HCT116 (cell line): ENCODE measurements around the gene PLEKHO1. TPM values are rescaled to one million over a fixed set of nuclear protein-coding genes. Genes with fewer than 3 reads are reported as not detected.

Experiments used
- ATAC-seq: fragments of 200-7000 bp; cut with Tn5 transposase; 2 replicates; pipeline ENCODE4 v1.9.1; 2020; ENCODE audit warnings: mild to moderate bottlenecking, moderate library complexity
- BruUV-seq: library from RNA; stranded (reverse); fragments of 400-500 nt; replicated peaks from 2 replicates; lab custom pipeline; 2021; lab: Mats Ljungman, UMichigan
- CTCF ChIA-PET: fragments of 300-600 bp; sonication (Branson Sonifier 250); formaldehyde crosslinking; loops from one replicate; lab custom pipeline; 2021; ENCODE audit warnings: antibody characterized with exemption; lab: Charles Lee
- POLR2A ChIA-PET: fragments of 300-600, 350-600 bp; sonication (Branson Sonifier 250); formaldehyde crosslinking; loops from one replicate; lab custom pipeline; 2021; ENCODE audit warnings: antibody characterized with exemption; lab: Charles Lee
- RAD21 ChIA-PET, 2 experiments: fragments of 300-600 bp; sonication (Branson Sonifier 250); formaldehyde crosslinking; loops; one replicate each; lab custom pipeline; 2023; ENCODE audit warnings: low total read pairs in 2 of 2; ENCODE audit not compliant: uncharacterized antibody in 2 of 2, unreplicated experiment in 2 of 2, low non-redundant PET in 1 of 2; lab: Charles Lee
- DNase-seq: peaks from one replicate; pipeline ENCODE4 v3.0.0-alpha.2; 2010; ENCODE audit warnings: low read depth, low spot score
- H2AFZ ChIP-seq: fragments of 200-600 bp; shearing (Covaris generic), sonication (generic); 2 replicates; pipeline ENCODE4 v1.6.1; 2017; ENCODE audit warnings: low read depth, mixed run types, mixed read lengths, antibody characterized with exemption, low read length; ENCODE audit not compliant: poor library complexity, severe bottlenecking
- H3K27ac ChIP-seq: 2 replicates; pipeline ENCODE4 v1.5.1; 2012; ENCODE audit warnings: low read depth, low read length
- H3K27me3 ChIP-seq: fragments of 200-600 bp; sonication (generic); 2 replicates; pipeline ENCODE4 v1.6.1; 2016; ENCODE audit warnings: mixed run types, low read length, mixed read lengths; ENCODE audit not compliant: insufficient read depth
- H3K36me3 ChIP-seq, 2 experiments: fragments of 200-500 bp in 1 of 2; fragments of 200-600 bp in 1 of 2; sonication (Bioruptor generic) in 1 of 2; sonication (generic) in 1 of 2; 2 replicates each; pipeline versions ENCODE4 v1.5.1 to v1.6.1; 2014 to 2016; ENCODE audit warnings: low read length in 2 of 2, inconsistent platforms in 1 of 2, mixed read lengths in 1 of 2, mixed run types in 1 of 2; ENCODE audit not compliant: insufficient read depth in 2 of 2, control insufficient read depth in 1 of 2
- H3K4me1 ChIP-seq, 2 experiments: fragments of 200-600 bp in 1 of 2; sonication (generic) in 1 of 2; 2 replicates each; pipeline versions ENCODE4 v1.5.1 to v1.6.1; 2012 to 2017; ENCODE audit warnings: low read length in 2 of 2, inconsistent platforms in 1 of 2, mild to moderate bottlenecking in 1 of 2, mixed read lengths in 1 of 2, mixed run types in 1 of 2, moderate library complexity in 1 of 2; ENCODE audit not compliant: insufficient read depth in 2 of 2, control insufficient read depth in 1 of 2
- H3K4me2 ChIP-seq: fragments of 200-600 bp; sonication (generic); 2 replicates; pipeline ENCODE4 v1.6.1; 2017; ENCODE audit warnings: mixed run types, low read length, mixed read lengths
- H3K4me3 ChIP-seq, 2 experiments: fragments of 200-600 bp in 1 of 2; sonication (generic) in 1 of 2; replicated peaks in 1 of 2; 2 replicates each; pipeline ENCODE4 v1.5.1; 2011 to 2016; ENCODE audit warnings: low read length in 2 of 2, control low read depth in 1 of 2, low read depth in 1 of 2, mild to moderate bottlenecking in 1 of 2, mixed read lengths in 1 of 2, mixed run types in 1 of 2
- H3K79me2 ChIP-seq: fragments of 200-600 bp; sonication (generic); 2 replicates; pipeline ENCODE4 v1.6.1; 2017; ENCODE audit warnings: mild to moderate bottlenecking, mixed run types, low read length, moderate library complexity, mixed read lengths; ENCODE audit not compliant: insufficient read depth
- H3K9ac ChIP-seq: fragments of 200-600 bp; sonication (generic); 2 replicates; pipeline ENCODE4 v1.6.1; 2016; ENCODE audit warnings: low read length, mixed read lengths
- H3K9me2 ChIP-seq: fragments of 200-600 bp; sonication (generic), shearing (Covaris generic); 2 replicates; pipeline ENCODE4 v1.6.1; 2017; ENCODE audit warnings: mixed run types, mild to moderate bottlenecking, moderate library complexity; ENCODE audit not compliant: insufficient read depth
- H3K9me3 ChIP-seq, 2 experiments: fragments of 200-500 bp in 1 of 2; fragments of 200-600 bp in 1 of 2; sonication (Bioruptor generic) in 1 of 2; sonication (generic) in 1 of 2; 2 replicates each; pipeline ENCODE4 v1.6.1; 2014 to 2017; ENCODE audit warnings: low read length in 2 of 2, mixed read lengths in 2 of 2, inconsistent platforms in 1 of 2, low read depth in 1 of 2, mild to moderate bottlenecking in 1 of 2, mixed run types in 1 of 2, moderate library complexity in 1 of 2; ENCODE audit not compliant: control insufficient read depth in 1 of 2, insufficient read depth in 1 of 2
- H4K20me1 ChIP-seq: fragments of 200-600 bp; sonication (generic), shearing (Covaris generic); 2 replicates; pipeline ENCODE4 v1.6.1; 2017; ENCODE audit warnings: mixed run types, mild to moderate bottlenecking, moderate library complexity; ENCODE audit not compliant: insufficient read depth
- SIN3A ChIP-seq: IDR thresholded peaks from 2 replicates; pipeline ENCODE4 v1.6.1; 2012; ENCODE audit warnings: low read depth
- intact Hi-C: fragments of 100-400 bp; cut with micrococcal nuclease; formaldehyde crosslinking; loops from 2 replicates; pipeline ENCODE4 v1.10.0; 2022
- total RNA-seq: library from RNA; stranded (reverse); gene quantifications from one replicate; pipeline ENCODE4 v1.2.1, GENCODE V29; 2021; ENCODE audit not compliant: unreplicated experiment
- TF ChIP-seq, protein P1 (sequence below): IDR thresholded peaks from 2 replicates; pipeline ENCODE4 v1.6.1; 2012; ENCODE audit warnings: low read depth

PLEKHO1 gene
- total RNA-seq, 1 experiment from 2014 or later = 6.9 TPM

DNA sequence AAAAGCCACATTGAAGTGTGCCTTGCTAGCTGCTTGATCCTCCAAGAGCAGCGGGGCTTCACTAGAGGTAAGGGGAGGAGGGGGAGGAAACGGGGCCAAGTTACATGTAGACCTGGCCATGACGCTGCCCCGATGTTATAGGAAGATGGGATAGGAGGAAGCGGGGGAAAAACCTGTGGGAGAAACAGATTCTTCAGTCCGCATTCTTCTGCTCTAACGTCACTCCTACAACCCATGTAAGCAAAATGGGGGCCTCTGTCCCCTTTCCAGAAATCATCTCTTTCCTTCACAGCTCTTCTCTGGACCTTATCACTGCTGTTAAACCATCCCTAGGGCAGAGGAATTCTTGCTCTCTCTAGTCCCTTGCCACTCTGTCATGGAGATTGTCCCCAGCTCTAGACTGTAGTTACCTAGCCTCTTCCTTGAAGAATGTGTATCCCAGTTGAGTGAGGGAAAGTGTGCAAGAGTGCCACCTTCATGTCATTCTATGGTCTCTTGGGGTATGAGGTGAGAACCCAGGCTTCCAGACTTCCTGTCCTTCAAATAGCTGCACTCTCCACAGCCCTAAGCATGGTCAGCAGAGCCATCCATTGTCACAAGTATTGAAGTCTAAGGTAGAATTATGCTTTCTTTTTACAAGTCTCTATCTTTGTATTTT is 11.4 kb downstream of the PLEKHO1 start:
- no peak for DNase-seq
- no peak overlapping the region for H3K4me2 ChIP-seq
- no peak overlapping the region for H2AFZ ChIP-seq
- no peak overlapping the region for H3K9ac ChIP-seq
- H4K20me1 ChIP-seq = no peaks in the 10 kb centered on the region
- BruUV-seq = no TSS peak
- H3K9me2 ChIP-seq = no peaks in the 10 kb centered on the region
- no peaks in the 10 kb centered on the region for H3K79me2 ChIP-seq
- no peaks in the 10 kb centered on the region for H3K9me3 ChIP-seq
- no peak overlapping the region for H3K4me3 ChIP-seq
- peaks cover 0 to 3% of the 10 kb centered on the region in 2 experiments; a peak in 2 of 4 replicates for H3K36me3 ChIP-seq
- no peak overlapping the region for H3K27ac ChIP-seq
- POLR2A ChIA-PET = no interaction called here
- intact Hi-C loops = no loop called here
- no peak for ATAC-seq
- CTCF ChIA-PET = interaction anchor here (1.3 kb wide), 1 partner anchor 88 kb away, joined by 7 read pairs; no protein-coding TSS in a partner anchor
- TF ChIP-seq, protein P1, sequence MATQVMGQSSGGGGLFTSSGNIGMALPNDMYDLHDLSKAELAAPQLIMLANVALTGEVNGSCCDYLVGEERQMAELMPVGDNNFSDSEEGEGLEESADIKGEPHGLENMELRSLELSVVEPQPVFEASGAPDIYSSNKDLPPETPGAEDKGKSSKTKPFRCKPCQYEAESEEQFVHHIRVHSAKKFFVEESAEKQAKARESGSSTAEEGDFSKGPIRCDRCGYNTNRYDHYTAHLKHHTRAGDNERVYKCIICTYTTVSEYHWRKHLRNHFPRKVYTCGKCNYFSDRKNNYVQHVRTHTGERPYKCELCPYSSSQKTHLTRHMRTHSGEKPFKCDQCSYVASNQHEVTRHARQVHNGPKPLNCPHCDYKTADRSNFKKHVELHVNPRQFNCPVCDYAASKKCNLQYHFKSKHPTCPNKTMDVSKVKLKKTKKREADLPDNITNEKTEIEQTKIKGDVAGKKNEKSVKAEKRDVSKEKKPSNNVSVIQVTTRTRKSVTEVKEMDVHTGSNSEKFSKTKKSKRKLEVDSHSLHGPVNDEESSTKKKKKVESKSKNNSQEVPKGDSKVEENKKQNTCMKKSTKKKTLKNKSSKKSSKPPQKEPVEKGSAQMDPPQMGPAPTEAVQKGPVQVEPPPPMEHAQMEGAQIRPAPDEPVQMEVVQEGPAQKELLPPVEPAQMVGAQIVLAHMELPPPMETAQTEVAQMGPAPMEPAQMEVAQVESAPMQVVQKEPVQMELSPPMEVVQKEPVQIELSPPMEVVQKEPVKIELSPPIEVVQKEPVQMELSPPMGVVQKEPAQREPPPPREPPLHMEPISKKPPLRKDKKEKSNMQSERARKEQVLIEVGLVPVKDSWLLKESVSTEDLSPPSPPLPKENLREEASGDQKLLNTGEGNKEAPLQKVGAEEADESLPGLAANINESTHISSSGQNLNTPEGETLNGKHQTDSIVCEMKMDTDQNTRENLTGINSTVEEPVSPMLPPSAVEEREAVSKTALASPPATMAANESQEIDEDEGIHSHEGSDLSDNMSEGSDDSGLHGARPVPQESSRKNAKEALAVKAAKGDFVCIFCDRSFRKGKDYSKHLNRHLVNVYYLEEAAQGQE = no peak
- no peak for TF ChIP-seq SIN3A
- H3K27me3 ChIP-seq = no peaks in the 10 kb centered on the region
- H3K4me1 ChIP-seq = peaks cover 5 to 16% of the 10 kb centered on the region in 2 experiments; a peak in 2 of 4 replicates
- RAD21 ChIA-PET = no interaction called here
